EH (cell line): ENCODE results near the gene MPZL3.
A peak's percentile ranks its signal among the peaks of the same experiment; 100 is the strongest.

Source experiments
- DNase-seq: peaks from one replicate; pipeline ENCODE4 v3.0.0-alpha.2; 2015; ENCODE audit warnings: low read depth

Gene MPZL3, protein sequence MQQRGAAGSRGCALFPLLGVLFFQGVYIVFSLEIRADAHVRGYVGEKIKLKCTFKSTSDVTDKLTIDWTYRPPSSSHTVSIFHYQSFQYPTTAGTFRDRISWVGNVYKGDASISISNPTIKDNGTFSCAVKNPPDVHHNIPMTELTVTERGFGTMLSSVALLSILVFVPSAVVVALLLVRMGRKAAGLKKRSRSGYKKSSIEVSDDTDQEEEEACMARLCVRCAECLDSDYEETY

DNA sequence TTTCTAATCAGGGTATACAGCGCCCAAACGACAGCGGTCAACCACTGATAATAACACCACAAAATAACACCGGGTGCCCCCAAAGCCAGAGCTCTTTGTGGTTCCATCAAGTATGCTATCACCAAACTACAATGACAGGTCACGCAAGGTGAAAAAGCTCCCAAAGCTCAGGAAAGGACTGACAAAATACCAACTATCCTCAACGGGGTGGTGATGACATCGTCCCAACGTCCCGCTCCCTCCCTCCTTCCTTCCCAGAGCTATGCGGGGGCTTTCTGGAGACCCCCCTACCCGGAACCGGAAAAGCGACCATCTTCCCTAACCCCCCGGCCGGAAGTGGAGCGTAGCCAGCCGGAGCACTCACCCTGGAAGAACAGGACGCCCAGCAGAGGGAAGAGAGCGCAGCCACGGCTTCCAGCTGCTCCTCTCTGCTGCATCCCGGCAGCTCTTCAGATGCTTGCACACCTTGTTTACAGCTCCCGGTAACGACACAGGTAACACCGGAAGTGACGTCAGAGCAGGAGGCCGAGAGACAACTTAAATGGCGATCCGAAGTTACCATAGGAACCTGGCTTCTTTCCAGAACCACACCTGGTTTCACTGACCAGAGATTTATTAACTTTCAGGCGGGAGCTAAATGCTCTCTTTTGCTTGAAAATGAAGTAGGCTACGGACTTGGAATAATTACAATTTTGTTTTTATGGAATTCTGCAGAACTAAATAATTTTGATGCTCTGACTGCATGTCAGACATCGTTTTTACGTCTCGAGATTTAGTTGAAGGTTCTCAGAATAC lies at the start of gene MPZL3:
MPZL3 (minus strand) TSS at position 508 of the 795 bp plus-strand sequence; CDS start at position 437, 71 bp downstream.
- peak; percentile 33 for DNase-seq

DNA sequence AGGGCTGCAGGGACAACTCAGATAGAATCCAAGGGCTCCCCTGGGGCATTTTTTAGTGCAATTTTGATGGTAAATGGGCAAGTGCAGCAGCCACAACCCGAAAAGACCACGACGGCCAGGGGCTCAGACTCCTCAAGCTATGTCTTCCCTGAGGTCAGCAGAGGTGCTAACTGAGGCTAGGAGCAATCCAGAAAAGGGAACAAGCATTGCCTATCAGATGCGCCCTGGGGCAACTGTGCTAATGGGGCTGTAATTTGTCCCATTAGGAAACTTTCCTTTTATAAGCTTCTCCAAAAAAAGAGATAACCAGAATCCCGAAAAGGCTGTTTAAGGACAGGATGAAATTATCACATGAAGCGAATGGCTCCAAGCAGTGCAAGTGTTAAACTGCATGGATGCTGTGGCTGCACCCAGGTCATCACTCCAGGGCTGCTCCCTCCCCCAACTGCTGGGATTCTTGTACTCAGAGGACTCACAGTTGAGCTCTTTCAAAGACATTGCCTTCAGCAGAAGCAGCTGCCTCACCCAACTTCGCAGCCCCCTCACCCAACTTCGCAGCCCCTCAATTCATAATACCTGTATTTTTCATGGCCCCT lies 49.5 kb upstream of the MPZL3 start:
- no peak for DNase-seq

DNA sequence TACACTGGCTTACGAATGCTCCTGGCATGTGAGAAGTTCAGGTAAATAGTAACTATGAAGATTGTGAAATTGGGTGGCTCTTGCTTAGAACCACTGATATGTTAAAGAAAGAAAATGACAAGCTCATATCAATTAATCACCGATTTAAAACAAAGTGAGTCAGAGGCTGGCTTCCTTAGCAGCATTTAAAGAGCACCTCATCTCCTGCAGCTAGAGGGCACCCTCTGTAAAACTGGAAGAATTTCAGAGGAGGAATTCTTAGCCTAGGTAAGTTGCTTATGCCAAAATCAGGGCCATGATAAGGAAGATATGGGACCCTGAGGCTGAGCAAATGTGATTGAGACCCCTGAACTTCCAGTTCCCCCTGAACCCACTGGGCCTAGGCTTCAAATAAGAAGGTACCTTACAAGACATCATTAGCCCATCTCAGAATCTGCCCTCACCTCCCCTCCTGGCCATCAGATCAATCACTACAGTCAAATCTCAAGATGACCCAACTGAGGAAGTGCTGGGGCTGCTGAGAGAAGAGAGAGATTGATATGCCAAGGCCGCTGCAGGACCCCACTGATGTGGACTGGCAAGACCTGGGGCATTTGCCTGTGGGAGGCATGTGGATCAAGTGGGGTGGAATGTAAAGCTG lies 43.8 kb upstream of the MPZL3 start:
- DNase-seq = peak; percentile 32

DNA sequence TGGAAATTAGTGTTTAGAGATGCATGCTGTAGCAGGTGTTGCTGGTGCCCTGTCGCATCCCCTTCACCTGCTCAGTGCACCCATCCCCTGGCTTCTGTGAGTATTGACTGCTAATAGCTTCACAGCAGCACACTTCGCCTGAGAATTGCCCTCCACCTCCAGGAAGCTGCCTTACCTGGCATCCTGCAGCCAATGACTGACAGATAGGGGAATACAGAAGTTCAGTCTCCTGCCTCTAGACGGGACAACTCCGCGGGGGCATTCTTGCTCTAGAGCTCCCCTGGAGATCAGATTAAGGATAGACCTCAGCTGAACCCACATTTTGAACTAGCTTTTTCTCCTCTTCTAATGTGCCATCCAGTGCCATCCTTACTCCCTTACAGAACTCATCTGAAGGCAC lies 43.0 kb upstream of the MPZL3 start:
- no peak for DNase-seq

DNA sequence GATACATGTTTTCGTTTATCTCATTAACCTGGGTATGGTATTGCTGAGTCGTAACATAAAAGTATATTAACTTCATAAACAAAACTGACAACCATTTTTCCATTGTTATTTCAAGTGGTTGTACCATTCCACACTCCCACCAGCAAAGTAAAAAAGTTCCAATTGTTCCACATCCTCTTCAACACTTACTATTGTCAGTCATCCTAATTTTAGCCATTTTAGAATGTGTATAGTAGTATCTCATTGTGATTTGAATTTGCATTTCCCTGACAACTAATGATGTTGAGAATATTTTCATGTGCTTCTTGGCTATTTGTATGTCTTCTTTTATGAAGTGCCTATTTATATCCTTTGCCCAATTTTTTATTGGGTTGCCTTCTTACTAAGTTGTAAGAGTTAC lies 41.9 kb upstream of the MPZL3 start:
- no peak for DNase-seq

DNA sequence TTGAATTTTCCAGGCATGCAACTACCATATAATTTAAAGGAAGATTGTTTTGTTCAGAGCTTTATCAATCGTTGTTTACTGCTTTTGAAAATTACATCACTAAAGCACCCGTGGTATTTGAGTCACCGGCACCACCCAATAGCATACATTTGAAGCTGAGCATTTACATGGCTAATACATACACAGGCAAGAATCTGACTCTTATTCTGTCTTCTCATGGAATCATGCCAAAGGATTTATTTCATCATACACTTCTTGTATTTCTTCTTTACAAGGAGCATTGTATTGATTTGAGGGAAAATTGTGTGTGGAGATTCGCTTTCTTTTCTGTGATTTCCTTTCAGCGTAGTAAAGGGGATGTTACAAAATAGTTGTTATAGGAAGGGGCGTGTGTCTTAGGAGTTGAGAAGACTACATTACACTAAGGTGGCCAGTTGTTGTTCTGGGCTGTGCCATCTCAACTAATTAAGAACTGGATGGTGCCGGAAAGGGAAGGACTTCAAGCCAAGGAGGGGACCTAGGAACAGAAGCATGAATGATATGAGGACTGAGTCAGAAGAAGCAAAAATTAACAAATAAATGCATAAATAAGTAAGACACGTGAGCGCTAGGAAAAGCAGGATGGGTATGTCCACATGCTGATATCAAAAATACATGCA lies 39.4 kb upstream of the MPZL3 start:
- DNase-seq = no peak

DNA sequence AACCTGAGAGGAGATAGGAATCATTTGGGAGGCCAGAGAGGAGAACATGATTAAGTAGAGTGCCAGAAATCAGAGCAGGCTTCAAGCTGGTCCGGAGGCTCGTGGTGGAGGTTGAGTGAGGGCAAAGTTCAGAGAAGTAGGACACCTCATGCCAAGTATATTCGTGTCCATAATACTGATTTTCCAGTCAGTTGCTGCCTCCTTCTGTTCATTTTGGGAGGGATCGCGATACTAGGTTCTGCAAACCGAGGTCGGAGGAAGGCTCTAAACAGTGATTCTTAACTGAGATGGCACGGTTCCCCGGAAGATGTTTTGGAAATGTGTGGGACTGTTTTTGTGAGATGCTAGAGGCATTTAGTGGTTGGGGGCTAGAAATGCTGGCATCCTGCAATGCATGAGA lies 38.8 kb upstream of the MPZL3 start:
- DNase-seq = no peak

DNA sequence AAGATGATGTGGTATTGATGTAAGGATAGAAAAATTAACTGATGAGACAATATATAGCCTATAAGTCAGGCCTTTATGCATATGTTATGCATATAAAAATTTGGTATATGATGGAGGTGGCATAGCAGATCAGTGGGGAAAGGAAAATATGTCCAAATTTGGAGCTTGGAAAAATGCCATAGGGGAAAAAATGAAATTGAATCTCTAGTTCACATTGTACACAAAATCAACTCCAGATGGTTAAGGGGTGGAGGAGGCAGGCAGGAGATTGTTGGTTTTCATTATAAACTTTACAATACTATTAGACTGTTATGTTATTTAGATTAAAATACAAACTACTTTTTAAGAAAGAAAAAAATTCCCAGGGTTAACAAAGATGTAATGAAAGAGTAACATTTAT lies 37.2 kb upstream of the MPZL3 start:
- DNase-seq = no peak

DNA sequence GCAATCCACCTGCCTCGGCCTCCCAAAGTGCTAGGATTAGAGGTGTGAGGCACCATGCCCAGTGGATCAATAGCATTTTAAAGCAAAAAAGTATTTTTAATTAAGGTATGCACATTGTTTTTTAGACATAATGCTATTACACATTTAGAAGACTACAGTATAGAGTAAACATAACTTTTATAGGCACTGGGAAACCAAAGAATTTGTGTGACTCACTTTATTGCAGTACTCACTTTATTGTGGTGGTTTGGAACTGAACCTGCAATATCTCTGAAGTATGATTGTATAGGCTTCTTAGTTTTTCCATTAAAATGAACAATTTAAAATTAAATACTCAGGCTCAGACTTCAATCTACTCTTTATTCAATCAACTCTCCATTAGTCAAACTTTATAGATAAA lies 34.8 kb upstream of the MPZL3 start:
- DNase-seq = peak; percentile 37

DNA sequence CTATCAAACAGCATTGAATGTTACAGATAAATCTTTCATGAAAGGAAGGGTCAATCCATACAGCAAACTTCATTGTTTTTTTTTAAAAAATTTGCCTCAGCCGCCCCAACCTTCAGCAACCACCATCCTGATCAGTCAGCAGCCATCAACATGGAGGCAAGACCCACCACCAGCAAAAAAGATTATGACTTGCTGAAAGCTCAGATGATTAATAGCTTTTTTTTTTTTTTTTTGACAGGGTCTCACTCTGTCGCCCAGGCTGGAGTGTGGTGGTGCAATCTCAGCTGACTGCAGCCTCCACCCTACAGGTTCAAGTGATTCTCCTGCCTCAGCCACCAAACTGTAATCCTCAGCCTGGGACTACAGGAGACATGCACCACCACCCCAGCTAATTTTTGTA lies 34.4 kb upstream of the MPZL3 start:
- no peak for DNase-seq

DNA sequence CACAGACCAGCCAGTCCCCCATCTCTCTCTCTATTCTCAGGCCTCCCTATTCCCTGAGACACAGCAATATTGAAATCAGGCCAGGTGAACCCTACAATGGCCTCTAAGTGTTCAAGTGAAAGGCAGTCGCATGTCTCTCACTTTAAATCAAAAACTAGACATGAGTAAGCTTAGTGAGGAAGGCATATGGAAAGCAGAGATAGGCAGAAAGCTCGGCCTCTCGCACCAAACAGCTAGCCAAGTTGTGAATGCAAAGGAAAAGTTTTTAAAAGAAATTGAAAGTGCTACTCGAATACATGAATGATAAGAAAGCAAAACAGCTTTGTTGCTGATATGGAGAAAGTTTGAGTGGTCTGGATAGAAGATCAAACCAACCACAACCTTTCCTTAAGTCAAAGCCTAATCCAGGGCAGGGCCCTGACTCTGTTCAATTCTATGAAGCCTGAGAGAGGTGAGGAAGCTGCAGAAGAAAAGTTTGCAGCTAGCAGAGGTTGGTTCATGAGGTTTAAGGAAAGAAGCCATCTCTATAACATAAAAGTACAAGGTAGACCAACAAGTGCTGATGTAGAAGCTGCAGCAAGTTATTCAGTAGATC lies 31.7 kb upstream of the MPZL3 start:
- no peak for DNase-seq

DNA sequence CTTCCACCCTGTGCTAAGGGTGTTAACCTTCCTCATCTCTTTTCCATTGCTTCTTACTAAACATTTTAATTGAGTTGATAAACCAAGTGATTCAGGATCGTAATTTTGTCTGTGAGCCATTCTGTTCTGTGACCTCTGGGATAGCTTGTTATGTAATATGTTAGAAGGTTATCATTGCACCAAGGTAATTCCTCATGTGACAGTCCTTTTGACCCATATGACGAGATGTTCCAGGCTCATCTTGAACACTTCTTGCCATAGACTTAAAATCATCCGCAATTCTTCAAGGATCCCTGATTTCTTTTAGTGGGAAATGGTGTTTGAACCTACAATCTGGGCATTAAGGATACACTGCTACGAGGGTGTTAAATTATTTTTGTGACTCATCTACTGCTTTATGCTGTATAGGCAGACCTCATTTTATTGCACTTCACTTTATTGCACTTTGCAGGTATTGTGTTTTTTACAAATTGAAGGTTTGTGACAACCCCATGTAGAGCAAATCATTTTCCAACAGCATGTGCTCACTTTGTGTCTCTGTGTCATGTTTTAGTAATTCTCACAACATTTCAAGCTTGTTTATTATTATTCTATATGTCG lies 31.0 kb upstream of the MPZL3 start:
- no peak for DNase-seq

DNA sequence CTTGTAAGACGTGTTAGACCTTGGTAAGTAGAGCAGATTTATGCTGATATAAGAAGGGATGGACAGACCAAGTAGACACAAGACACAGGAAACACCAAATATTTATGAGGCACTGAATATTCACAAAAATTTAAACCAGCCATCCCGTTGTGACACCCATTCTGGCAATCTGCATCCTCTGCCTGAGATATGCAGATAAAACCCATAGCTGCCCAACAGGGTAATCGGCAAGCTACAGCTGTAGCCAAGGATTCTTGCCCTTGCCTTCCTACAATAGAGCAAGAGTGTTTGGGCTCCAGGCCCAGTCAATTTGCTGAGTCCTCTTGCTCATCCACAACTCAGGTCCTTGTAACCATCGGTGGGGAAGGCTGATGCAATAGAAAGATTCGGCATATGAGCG lies 30.4 kb upstream of the MPZL3 start:
- no peak for DNase-seq

DNA sequence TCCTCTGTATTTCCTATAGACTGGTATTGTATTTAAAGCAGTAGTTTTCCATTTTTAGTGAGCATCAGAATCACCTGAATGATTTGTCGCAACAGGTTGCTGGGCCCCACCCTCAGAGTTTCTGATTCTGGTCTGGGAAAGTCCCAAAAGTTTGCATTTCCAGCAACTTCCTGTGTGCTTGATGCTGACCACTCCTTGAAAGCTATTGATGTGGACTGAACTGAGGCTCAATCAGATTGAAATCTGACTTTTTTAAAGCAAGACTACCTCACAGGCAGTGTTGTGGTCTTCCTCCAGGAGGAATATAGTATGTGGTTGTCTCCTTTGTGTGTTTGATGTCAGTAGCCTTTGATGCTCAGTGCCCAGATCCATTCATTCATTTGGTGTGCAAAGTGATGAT lies 29.1 kb upstream of the MPZL3 start:
- DNase-seq = no peak

DNA sequence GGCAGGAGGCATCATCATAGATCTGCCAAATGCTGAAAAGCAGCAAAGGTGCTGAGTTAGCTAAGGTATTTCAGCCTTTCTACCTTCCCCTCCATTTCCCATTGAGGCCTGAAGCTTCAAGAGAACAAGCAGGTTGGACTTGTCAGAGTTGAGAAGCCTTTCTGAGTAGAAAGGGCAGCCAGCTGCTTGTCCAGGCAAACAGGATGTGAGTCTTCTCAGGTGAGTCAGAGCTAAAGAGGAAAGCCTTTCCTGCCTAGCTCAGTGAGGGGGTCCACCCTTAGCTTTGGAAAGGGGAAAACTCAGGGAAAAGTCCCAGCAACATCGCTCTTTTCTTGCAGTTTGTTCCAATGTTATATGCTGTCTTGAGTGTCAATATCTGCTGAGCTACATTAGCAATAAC lies 25.1 kb upstream of the MPZL3 start:
- peak; percentile 28 for DNase-seq

DNA sequence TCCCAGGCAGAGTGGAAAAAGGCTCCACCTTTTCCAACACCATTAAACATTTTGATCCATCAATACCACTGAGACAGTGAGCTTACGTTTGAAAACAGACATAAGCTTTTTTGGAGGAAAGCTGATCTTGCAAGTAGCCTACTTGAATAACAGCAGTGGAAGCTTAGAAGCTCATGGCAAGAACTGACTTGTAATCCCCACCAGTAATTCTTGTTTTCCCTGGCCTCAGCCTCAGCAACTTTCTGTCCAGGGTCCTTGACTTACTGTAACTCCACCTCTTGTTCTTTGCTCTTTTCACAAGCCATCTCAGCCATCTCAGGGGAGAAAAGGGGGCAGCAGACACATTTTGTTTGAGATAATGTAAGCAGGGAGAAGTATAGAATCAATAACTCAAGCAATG lies 24.3 kb upstream of the MPZL3 start:
- DNase-seq = no peak

DNA sequence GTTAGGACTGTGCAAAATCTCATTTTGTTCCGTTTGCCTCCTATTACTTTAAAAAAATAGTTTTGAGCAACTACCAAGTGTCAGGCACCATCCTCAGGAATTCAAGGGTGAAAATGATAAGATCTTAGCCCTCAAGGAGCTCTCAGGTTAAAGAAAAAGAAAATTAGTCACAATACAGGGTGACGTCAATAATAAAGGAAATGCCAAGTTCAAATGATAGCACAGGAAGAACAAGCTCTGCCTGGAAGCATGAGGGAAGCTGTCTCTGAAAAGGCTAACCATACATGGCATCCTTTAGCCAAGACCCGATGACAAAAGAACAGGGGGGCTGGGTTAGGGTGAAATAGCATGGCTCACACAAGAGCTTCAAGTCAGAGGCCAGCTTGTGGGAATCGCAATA lies 23.0 kb upstream of the MPZL3 start:
- DNase-seq = peak; percentile 66

DNA sequence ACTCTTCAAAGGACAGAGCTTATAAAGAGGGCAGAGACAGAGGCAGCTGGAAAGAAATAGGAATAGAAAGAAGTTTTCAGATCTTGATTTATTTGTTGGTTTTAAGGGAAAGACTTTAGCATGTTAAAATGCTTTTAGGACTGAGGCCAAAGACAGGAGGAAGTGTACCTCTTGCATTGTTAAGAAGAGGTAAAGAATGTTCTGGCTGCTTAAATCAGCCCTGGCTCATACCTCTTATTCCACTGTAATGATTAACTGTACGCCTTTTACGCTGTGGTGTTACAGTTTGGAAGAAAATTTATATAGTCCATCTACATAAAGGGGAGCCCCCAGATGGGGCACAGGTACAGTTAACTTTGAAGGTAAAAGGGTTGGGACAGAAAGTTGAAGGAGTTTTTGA lies 22.0 kb upstream of the MPZL3 start:
- DNase-seq = no peak

DNA sequence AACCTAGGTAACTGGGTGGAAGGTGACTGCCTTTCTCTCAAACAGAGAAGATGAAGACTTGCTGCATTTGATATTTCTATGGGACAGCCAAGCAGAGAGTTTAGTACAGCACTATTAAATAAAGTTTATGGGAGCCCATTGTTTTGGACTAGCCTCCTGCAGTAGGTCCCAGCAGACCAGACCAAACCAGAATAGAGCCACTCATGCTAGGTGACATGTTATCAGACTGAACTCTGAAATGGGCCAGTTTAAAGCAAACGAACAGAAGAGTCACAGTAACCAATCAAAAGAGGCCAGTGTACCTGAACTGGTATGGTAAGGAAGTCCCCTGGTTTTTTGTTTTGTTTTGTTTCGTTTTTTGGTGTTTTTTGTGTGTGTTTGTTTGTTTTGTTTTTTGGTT lies 19.8 kb upstream of the MPZL3 start:
- no peak for DNase-seq

DNA sequence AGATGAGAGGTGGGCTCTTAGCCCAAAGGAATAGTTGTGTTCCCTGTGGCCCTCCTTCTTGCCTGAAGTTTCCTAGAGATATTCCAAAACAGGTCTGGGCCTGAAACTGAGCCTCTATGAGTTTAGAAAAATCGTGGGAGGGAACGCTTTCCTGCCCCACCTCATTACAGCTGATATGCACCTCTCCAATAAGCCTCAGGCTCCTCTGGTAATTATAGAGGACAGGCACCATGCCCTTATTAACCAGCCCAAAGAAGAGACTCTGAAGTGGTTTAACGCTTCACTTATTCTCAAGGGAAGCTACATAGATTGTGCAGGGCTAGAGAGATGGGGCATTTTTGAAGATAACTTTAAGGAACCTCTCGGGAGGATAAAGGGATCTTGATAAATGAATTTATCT lies 15.3 kb upstream of the MPZL3 start:
- DNase-seq = no peak

DNA sequence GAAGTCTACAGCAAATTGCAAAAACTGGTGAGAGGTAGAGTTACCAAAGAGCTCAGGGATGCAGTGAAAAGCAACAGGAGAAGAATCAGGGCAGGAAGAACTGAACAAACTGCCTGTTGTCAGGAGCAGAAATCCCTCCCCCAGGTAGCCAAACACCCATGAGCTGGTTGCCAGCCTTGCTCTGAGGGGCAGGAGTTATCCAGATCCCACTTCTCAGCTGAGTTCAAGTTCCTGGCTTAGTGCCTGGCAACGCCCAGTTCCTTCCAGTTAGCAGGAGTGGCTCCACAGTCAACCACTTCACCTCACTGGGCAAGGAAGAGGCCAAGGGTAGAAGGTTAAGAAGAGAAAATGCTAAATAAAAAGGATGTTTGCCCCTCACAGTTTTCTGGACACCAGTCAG lies 13.8 kb upstream of the MPZL3 start:
- DNase-seq = no peak
